Activated T-cell treated with anti-CD3 and anti-CD28 coated beads, Interleukin-2, amount 50 U/mL, for 24 hours (primary cell): ENCODE measurements around the gene DYNC1I1.

ENCODE experiments used
- DNase-seq: peaks from one replicate; pipeline ENCODE4 v3.0.0-alpha.2; 2020
- H3K27ac Mint-ChIP-seq: 2 replicates; pipeline ENCODE4 v1.8.0; 2020; ENCODE audit warnings: mild to moderate bottlenecking, mixed read lengths
- H3K27me3 Mint-ChIP-seq: 2 replicates; pipeline ENCODE4 v1.8.0; 2020; ENCODE audit warnings: mixed read lengths
- H3K36me3 Mint-ChIP-seq: 2 replicates; pipeline ENCODE4 v1.8.0; 2020; ENCODE audit warnings: low read depth, mixed read lengths
- H3K4me1 Mint-ChIP-seq: 2 replicates; pipeline ENCODE4 v1.8.0; 2020; ENCODE audit warnings: low read depth, mixed read lengths
- H3K4me3 Mint-ChIP-seq: 2 replicates; pipeline ENCODE4 v1.8.0; 2020; ENCODE audit warnings: mild to moderate bottlenecking, moderate library complexity, mixed read lengths
- H3K9me3 Mint-ChIP-seq: 2 replicates; pipeline ENCODE4 v1.8.0; 2020; ENCODE audit warnings: mixed read lengths

DYNC1I1 gene

DNA sequence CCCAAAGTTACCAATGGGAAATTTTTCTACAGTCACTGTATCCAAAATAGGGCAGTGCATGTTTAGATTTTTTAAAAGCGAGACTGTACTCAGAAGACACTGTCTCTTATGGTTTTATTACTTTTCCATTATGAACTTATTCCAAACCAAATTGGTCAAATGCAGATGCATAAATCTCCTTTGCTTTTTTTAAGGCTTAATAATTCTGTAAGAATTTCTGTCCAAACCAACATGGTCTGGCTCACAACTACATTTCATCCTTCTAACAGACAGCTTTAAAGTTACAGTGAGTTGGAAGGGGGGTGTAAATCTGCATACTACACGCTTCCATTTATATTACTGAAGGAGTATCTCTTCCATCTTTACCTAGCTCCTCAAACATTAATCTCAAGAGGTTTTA, 350.4 kb downstream of the DYNC1I1 start:
- H3K27ac Mint-ChIP-seq, result no peak overlapping the region
- no peaks in the 10 kb centered on the region for H3K27me3 Mint-ChIP-seq
- H3K36me3 Mint-ChIP-seq, result peaks cover 31% of the 10 kb centered on the region
- H3K4me1 Mint-ChIP-seq, result no peaks in the 10 kb centered on the region
- H3K9me3 Mint-ChIP-seq, result no peaks in the 10 kb centered on the region
- DNase-seq, result no peak
- H3K4me3 Mint-ChIP-seq, result no peak overlapping the region

GRCh38 chr7:96126382-96126781, 354.0 kb downstream of the DYNC1I1 start:
- H3K27ac Mint-ChIP-seq, result no peak overlapping the region
- peaks cover 35% of the 10 kb centered on the region for H3K36me3 Mint-ChIP-seq
- H3K4me1 Mint-ChIP-seq, result no peaks in the 10 kb centered on the region
- no peaks in the 10 kb centered on the region for H3K9me3 Mint-ChIP-seq
- H3K4me3 Mint-ChIP-seq, result no peak overlapping the region
- no peaks in the 10 kb centered on the region for H3K27me3 Mint-ChIP-seq
- DNase-seq, result no peak

DNA sequence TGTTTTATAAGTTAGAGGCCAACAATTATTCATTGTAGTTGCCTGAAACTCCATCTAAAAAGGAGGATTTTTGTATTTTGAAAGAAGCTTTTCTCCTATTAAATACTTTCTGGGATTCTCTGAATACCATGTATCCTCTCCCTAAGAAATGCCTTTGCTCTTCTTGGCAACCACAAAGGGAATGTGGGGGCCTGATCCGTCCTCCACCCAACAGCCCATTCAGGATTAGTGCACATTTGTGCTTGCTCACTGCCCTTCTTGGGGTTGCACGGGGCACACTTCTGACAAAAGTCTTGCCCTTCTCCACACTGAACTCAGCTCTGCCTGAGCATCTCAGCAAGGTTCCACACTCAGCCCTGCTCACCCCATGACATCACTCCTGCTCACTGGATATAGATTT, 355.4 kb downstream of the DYNC1I1 start:
- Mint-ChIP-seq H3K27ac (peak overlapping the region; percentile 44), H3K9me3 (no peaks in the 10 kb centered on the region), H3K27me3 (no peaks in the 10 kb centered on the region), H3K36me3 (peaks cover 37% of the 10 kb centered on the region), H3K4me1 (no peaks in the 10 kb centered on the region), H3K4me3 (no peak overlapping the region)
- no peak for DNase-seq

- Mint-ChIP-seq H3K9me3 (no peaks in the 10 kb centered on the region), H3K4me3 (no peak overlapping the region), H3K4me1 (no peaks in the 10 kb centered on the region), H3K36me3 (peaks cover 56% of the 10 kb centered on the region), H3K27ac (no peak overlapping the region), H3K27me3 (no peaks in the 10 kb centered on the region)
- DNase-seq, result no peak
Measured at GRCh38 chr7:96131525-96131924, 359.2 kb downstream of the DYNC1I1 start.

DNA sequence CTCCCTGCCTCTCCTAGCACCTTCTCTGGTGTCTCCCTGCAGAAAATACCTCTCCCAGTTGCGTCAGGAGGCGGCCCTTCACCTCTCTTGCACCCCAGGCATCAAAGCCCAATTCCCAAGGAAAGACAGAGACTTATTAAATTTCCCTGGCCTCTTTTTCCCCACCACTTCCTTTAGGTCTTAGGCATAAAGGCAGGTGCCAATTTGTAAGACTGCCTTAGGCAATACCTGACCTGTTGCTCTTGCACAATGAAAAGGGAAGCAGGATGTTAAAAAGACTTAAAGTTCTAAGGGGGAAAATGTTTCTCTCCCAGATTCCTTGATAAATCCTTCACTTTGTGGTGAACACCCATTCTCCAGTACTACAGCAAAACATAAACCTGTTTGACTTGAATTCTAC, 362.9 kb downstream of the DYNC1I1 start:
- H3K36me3 Mint-ChIP-seq, result peaks cover 49% of the 10 kb centered on the region
- no peaks in the 10 kb centered on the region for H3K27me3 Mint-ChIP-seq
- no peak overlapping the region for H3K27ac Mint-ChIP-seq
- no peaks in the 10 kb centered on the region for H3K4me1 Mint-ChIP-seq
- no peaks in the 10 kb centered on the region for H3K9me3 Mint-ChIP-seq
- no peak overlapping the region for H3K4me3 Mint-ChIP-seq
- DNase-seq, result no peak

DNA sequence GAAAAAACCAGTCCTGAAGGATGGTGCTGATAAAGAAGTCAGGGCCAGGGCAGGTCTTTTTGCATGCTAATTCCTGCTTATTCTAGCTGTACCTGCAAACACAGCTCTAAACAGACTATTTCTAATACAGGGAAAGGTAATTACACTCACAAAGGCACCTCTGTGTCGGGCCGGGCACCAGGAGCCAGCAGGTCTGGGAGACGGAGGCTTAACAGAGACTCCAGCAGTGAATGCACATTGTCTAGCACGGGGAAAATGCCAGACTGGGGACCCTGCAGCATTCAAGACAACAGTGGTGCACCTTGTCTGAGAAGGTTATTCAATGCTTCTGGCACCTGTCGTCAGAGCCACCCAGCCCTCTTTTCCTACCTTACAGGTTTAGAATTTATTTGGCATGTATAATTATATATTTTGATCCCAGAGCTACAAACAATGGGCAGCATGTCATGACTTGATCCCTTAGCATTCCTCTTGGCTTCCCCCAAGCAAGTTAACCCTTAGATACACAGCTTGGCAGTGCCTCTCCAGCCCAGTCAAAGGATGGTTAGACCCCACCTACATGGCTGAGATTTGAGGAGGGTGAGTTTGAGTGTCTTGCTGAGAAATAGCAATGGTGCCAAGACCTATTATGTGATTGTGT, 364.4 kb downstream of the DYNC1I1 start:
- H3K4me3 Mint-ChIP-seq, result no peak overlapping the region
- no peak for DNase-seq
- H3K36me3 Mint-ChIP-seq, result peaks cover 49% of the 10 kb centered on the region
- H3K27ac Mint-ChIP-seq, result no peak overlapping the region
- no peaks in the 10 kb centered on the region for H3K27me3 Mint-ChIP-seq
- H3K4me1 Mint-ChIP-seq, result no peaks in the 10 kb centered on the region
- H3K9me3 Mint-ChIP-seq, result no peaks in the 10 kb centered on the region

- Mint-ChIP-seq H3K4me3 (no peak overlapping the region), H3K27ac (no peak overlapping the region), H3K9me3 (no peaks in the 10 kb centered on the region), H3K36me3 (peaks cover 70% of the 10 kb centered on the region), H3K4me1 (no peaks in the 10 kb centered on the region), H3K27me3 (no peaks in the 10 kb centered on the region)
- DNase-seq, result no peak
Measured at GRCh38 chr7:96143495-96144259, 371.3 kb downstream of the DYNC1I1 start.

DNA sequence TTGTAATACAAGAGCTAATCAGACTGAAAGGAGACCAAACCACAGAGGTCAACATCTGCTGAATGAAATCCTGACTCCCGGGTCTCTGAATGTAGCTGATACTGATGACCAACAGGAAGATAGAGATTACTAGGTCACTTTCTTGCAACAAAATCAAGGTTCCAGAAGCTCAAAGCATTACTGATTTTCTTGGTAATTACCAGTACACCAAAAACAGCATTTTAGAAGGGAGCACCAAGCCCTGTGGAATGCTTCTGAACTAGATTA, 371.8 kb downstream of the DYNC1I1 start:
- Mint-ChIP-seq H3K27me3 (no peaks in the 10 kb centered on the region), H3K4me1 (no peaks in the 10 kb centered on the region), H3K27ac (no peak overlapping the region), H3K4me3 (no peak overlapping the region), H3K36me3 (peaks cover 71% of the 10 kb centered on the region), H3K9me3 (no peaks in the 10 kb centered on the region)
- no peak for DNase-seq
